ENCODE measurements around the gene TDO2.

GRCh38 chr4:155948541-155948940 lies 45.0 kb downstream of the TDO2 start:
- TF ChIP-seq CTCF (conservative IDR thresholded peaks at IDR 0.05; ENCODE audit: low read length) = no peak
- TF ChIP-seq EZH2phosphoT487 (IDR thresholded peaks at IDR 0.05; ENCODE audit: borderline replicate concordance) = no peak

Data from Loucy (cell line).